GM18867 (cell line): ENCODE data around the gene CCDC146.

Source experiments
- ATAC-seq: cut with Tn5 transposase; IDR thresholded peaks from one replicate; pipeline ENCODE4 v1.9.1; 2021; ENCODE audit warnings: mild to moderate bottlenecking, moderate library complexity; ENCODE audit not compliant: unreplicated experiment

CCDC146 gene

GRCh38 chr7:77282897-77283296 is 160.5 kb downstream of the CCDC146 start:
- ATAC-seq: no peak

GRCh38 chr7:77284005-77284404 is 161.6 kb downstream of the CCDC146 start:
- ATAC-seq: no peak

- ATAC-seq: no peak
Observed at GRCh38 chr7:77284616-77285015, 162.2 kb downstream of the CCDC146 start.

- no peak for ATAC-seq
Observed at GRCh38 chr7:77288676-77289320, 166.4 kb downstream of the CCDC146 start.

- ATAC-seq: no peak
Observed at GRCh38 chr7:77289387-77289786, 167.0 kb downstream of the CCDC146 start.

GRCh38 chr7:77290425-77290824 is 168.0 kb downstream of the CCDC146 start:
- ATAC-seq: no peak

GRCh38 chr7:77293046-77293445 is 170.6 kb downstream of the CCDC146 start:
- no peak for ATAC-seq

- ATAC-seq: no peak
Observed at GRCh38 chr7:77295549-77295948, 173.1 kb downstream of the CCDC146 start.

GRCh38 chr7:77306231-77307067 is 184.0 kb downstream of the CCDC146 start:
- ATAC-seq: no peak

- ATAC-seq: no peak
Observed at GRCh38 chr7:77308792-77309191, 186.4 kb downstream of the CCDC146 start.

- ATAC-seq: no peak
Observed at GRCh38 chr7:77309714-77310220, 187.4 kb downstream of the CCDC146 start.

- no peak for ATAC-seq
Observed at GRCh38 chr7:77310982-77311381, 188.6 kb downstream of the CCDC146 start.

GRCh38 chr7:77313085-77313484 is 190.7 kb downstream of the CCDC146 start:
- no peak for ATAC-seq

- ATAC-seq: no peak
Observed at GRCh38 chr7:77313876-77314480, 191.6 kb downstream of the CCDC146 start.

- ATAC-seq: no peak
Observed at GRCh38 chr7:77315182-77315591, 192.8 kb downstream of the CCDC146 start.

GRCh38 chr7:77316219-77316978 is 194.0 kb downstream of the CCDC146 start:
- ATAC-seq: no peak

- no peak for ATAC-seq
Observed at GRCh38 chr7:77318019-77318418, 195.6 kb downstream of the CCDC146 start.

- ATAC-seq: no peak
Observed at GRCh38 chr7:77320137-77320536, 197.7 kb downstream of the CCDC146 start.

GRCh38 chr7:77320714-77321113 is 198.3 kb downstream of the CCDC146 start:
- no peak for ATAC-seq

GRCh38 chr7:77321300-77321699 is 198.9 kb downstream of the CCDC146 start:
- ATAC-seq: no peak

GRCh38 chr7:77326131-77326530 is 203.7 kb downstream of the CCDC146 start:
- ATAC-seq: no peak
